Tibial nerve (tissue), 4 donors: ENCODE measurements around the gene IFT172. TPM values are rescaled to one million over a fixed set of nuclear protein-coding genes. Genes with fewer than 3 reads are reported as not detected.

Experiments
- DNase-seq, 2 donors: peaks; one replicate each; pipeline ENCODE4 v3.0.0-alpha.2; 2019; ENCODE audit warnings: low spot score in 2 of 2
- H3K27ac ChIP-seq, 4 donors: fragments of 200-600 bp; sonication (generic) in 3 of 4; one replicate each; pipeline ENCODE4 v1.5.1; 2017 to 2019; ENCODE audit warnings: mild to moderate bottlenecking in 1 of 4
- H3K27me3 ChIP-seq, 2 donors: fragments of 200-600 bp; sonication (generic) in 1 of 2; one replicate each; pipeline versions ENCODE4 v1.5.1 to v1.6.0; 2017 to 2019
- H3K36me3 ChIP-seq, 3 donors: fragments of 200-600 bp; sonication (generic); one replicate each; pipeline ENCODE4 v1.5.1; 2018 to 2019
- H3K4me1 ChIP-seq, 4 donors: fragments of 200-600 bp; sonication (generic) in 3 of 4; one replicate each; pipeline ENCODE4 v1.5.1; 2017 to 2019
- H3K4me3 ChIP-seq, 4 donors: fragments of 200-600 bp; sonication (generic) in 3 of 4; one replicate each; pipeline ENCODE4 v1.5.1; 2017 to 2019; ENCODE audit warnings: mild to moderate bottlenecking in 1 of 4, moderate library complexity in 1 of 4
- H3K9me3 ChIP-seq, 4 donors: fragments of 200-600 bp; sonication (generic) in 3 of 4; one replicate each; pipeline ENCODE4 v1.5.1; 2017 to 2019
- CTCF ChIP-seq, 5 experiments: fragments of 200-600 bp in 3 of 5; fragments of 450-650 bp in 2 of 5; sonication (generic) in 3 of 5; IDR thresholded peaks; one replicate each; pipeline ENCODE4 v1.5.1; 2016 to 2019; ENCODE audit warnings: antibody characterized with exemption in 5 of 5, mild to moderate bottlenecking in 3 of 5, moderate library complexity in 2 of 5
- EP300 ChIP-seq, 2 donors: sonication (generic); formaldehyde crosslinking; IDR thresholded peaks; one replicate each; pipeline ENCODE4 v1.6.1; 2017; ENCODE audit warnings: antibody characterized with exemption in 2 of 2, mild to moderate bottlenecking in 1 of 2
- POLR2A ChIP-seq, 2 donors: fragments of 450-650 bp; IDR thresholded peaks; one replicate each; pipeline ENCODE4 v1.6.1; 2017; ENCODE audit warnings: antibody characterized with exemption in 2 of 2, mild to moderate bottlenecking in 2 of 2, moderate library complexity in 2 of 2
- WGBS, 2 donors: methylation state at CpG; one replicate each; pipeline ENCODE4 v1.1.5; 2018; 5-methylcytosine and 5-hydroxymethylcytosine counted together
- total RNA-seq, 4 donors: library from RNA; depleted of rRNA; stranded (reverse); fragments of >200 nt; gene quantifications; one replicate each; pipeline ENCODE4 v1.1.0, GENCODE V29; 2016

Gene IFT172
- total RNA-seq, 4 donors from 2014 or later, result 27.8 to 61.4 (median 40.9) TPM

GRCh38 chr2:27507293-27507692, 17.8 kb upstream of the IFT172 start:
- 71 to 72% methylated on average over 4 of the region's 4 CpGs for WGBS, 2 donors
- Histone ChIP-seq H3K9me3 (no peaks in the 10 kb centered on the region), H3K27ac (no peak overlapping the region), H3K4me1 (no peaks in the 10 kb centered on the region), H3K27me3 (no peaks in the 10 kb centered on the region), H3K36me3 (no peaks in the 10 kb centered on the region), H3K4me3 (no peak overlapping the region)
- no peak for TF ChIP-seq POLR2A (IDR thresholded peaks at IDR 0.05)
- no peak for TF ChIP-seq CTCF (IDR thresholded peaks at IDR 0.05)
- no peak for TF ChIP-seq EP300 (IDR thresholded peaks at IDR 0.05)
- no peak for DNase-seq

- Histone ChIP-seq H3K9me3 (no peaks in the 10 kb centered on the region), H3K27me3 (no peaks in the 10 kb centered on the region), H3K4me1 (no peaks in the 10 kb centered on the region), H3K4me3 (no peak overlapping the region), H3K27ac (no peak overlapping the region), H3K36me3 (no peaks in the 10 kb centered on the region)
- WGBS, 2 donors, result 87 to 89% methylated on average over 6 of the region's 6 CpGs
- no peak for DNase-seq
- TF ChIP-seq CTCF (IDR thresholded peaks at IDR 0.05), result no peak
- no peak for TF ChIP-seq POLR2A (IDR thresholded peaks at IDR 0.05)
- no peak for TF ChIP-seq EP300 (IDR thresholded peaks at IDR 0.05)
These were observed 17.0 kb upstream of the IFT172 start for GRCh38 chr2:27506587-27506986.

- Histone ChIP-seq H3K4me1 (no peaks in the 10 kb centered on the region), H3K36me3 (no peaks in the 10 kb centered on the region), H3K4me3 (no peak overlapping the region), H3K9me3 (no peaks in the 10 kb centered on the region), H3K27ac (no peak overlapping the region), H3K27me3 (peaks cover 0 to 8% of the 10 kb centered on the region in 2 donors)
- TF ChIP-seq EP300 (IDR thresholded peaks at IDR 0.05) (no peak), CTCF (IDR thresholded peaks at IDR 0.05) (no peak)
- DNase-seq, result no peak
- WGBS, 2 donors, result 78 to 80% methylated on average over 4 of the region's 4 CpGs
These were observed 12.6 kb upstream of the IFT172 start for GRCh38 chr2:27502142-27502541.

- no peaks in the 10 kb centered on the region for H3K36me3 ChIP-seq
- TF ChIP-seq CTCF (IDR thresholded peaks at IDR 0.05) (no peak), EP300 (IDR thresholded peaks at IDR 0.05) (no peak), POLR2A (IDR thresholded peaks at IDR 0.05) (no peak)
- H3K4me3 ChIP-seq, result no peak overlapping the region
- no peak overlapping the region for H3K27ac ChIP-seq
- no peaks in the 10 kb centered on the region for H3K4me1 ChIP-seq
- DNase-seq, result no peak
- no peaks in the 10 kb centered on the region for H3K9me3 ChIP-seq
- peaks cover 0 to 14% of the 10 kb centered on the region in 2 donors for H3K27me3 ChIP-seq
These were observed 11.5 kb upstream of the IFT172 start for GRCh38 chr2:27501042-27501441.

GRCh38 chr2:27498975-27499374, 9.4 kb upstream of the IFT172 start:
- H3K4me1 ChIP-seq, result peaks cover 0 to 14% (median 3%) of the 10 kb centered on the region in 4 donors
- TF ChIP-seq POLR2A (IDR thresholded peaks at IDR 0.05), result no peak
- no peak for TF ChIP-seq CTCF (IDR thresholded peaks at IDR 0.05)
- no peak for TF ChIP-seq EP300 (IDR thresholded peaks at IDR 0.05)
- DNase-seq, result no peak
- no peaks in the 10 kb centered on the region for H3K36me3 ChIP-seq
- WGBS, 2 donors, result 83 to 88% methylated on average over 3 of the region's 3 CpGs
- peaks cover 0 to 14% of the 10 kb centered on the region in 2 donors for H3K27me3 ChIP-seq
- H3K9me3 ChIP-seq, result no peaks in the 10 kb centered on the region
- no peak overlapping the region for H3K27ac ChIP-seq
- H3K4me3 ChIP-seq, result no peak overlapping the region
